Measurements from ENCODE around the gene UBE2QL1.

UBE2QL1 gene

DNA sequence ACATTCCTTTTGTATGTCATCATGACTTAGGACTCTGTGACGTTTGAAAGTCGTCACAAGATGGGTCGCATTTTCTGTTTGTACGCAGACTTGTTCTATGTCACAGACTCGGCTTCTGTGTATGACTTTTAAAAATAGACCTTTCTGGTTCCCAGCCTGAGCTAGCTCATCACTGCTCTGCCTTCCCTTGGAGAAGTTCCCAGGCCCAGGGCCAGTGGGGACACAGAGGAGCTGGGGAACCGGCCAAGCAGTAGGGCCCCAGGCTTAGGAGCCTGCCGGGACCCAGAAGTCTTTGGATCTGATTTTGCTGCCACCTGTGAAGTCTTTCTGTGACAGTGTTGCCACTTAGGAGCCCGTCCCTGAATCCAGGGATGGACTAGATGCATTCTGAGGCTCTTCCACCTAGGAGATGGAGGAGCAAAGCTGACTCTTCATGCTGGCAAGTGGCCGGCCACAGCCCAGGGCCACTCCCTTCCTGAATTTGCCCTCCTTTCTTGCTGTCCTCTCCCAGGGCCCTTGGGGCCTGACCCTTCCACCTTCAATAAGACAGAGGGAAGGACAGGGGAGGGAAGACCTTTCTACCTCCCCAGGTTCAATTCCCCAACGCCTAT is 18.1 kb upstream of the UBE2QL1 start:
- no peak for DNase-seq

GRCh38 chr5:6431214-6432195 is 17.2 kb upstream of the UBE2QL1 start:
- DNase-seq, result no peak

- no peak for DNase-seq
Observed at GRCh38 chr5:6432206-6432605, 16.5 kb upstream of the UBE2QL1 start.

DNA sequence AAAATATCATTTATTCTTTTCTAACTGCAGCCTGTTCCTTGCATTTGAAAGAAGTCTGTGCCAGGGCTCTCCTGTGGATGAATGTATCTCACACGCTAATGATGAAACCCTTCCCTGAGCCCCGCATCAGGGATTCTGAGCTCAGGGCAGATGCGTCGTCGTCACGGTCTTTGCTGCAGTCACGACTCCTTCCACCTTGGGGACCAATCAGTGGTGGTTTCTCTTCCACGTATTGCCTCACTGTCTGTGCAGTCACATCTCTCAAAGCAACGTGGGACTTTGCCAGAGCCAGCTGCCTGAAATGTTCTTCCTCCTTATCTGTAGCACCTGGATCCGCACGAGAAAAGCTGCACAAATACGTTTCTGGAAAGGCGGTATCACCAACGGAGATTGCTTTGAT is 13.9 kb upstream of the UBE2QL1 start:
- no peak for DNase-seq

GRCh38 chr5:6435356-6435755 is 13.3 kb upstream of the UBE2QL1 start:
- DNase-seq, result peak; percentile 3 to 16

GRCh38 chr5:6436715-6437331 is 11.8 kb upstream of the UBE2QL1 start:
- DNase-seq, result no peak

GRCh38 chr5:6439588-6440550 is 8.8 kb upstream of the UBE2QL1 start:
- no peak for DNase-seq

GRCh38 chr5:6442333-6442732 is 6.3 kb upstream of the UBE2QL1 start:
- DNase-seq, result no peak

DNA sequence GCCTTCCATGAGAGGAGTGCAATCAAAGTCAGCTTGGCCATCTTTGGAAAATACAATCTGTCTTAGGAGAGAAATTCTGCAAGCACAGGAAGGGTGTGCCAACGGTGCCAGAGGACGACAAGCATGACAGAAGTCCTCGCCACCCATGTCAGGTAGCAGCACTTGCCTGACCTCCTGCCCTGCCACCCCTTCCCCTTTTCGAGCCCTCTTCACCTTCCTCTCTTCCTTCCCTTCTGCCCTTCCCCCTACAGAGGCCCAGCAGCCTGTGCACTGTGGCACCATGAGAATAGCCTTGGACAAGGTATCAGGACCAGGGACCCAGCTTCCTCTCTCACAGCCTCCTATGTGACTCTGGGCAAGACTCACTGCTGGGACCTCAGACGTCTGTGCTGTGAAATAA is 5.3 kb upstream of the UBE2QL1 start:
- DNase-seq, result no peak

DNA sequence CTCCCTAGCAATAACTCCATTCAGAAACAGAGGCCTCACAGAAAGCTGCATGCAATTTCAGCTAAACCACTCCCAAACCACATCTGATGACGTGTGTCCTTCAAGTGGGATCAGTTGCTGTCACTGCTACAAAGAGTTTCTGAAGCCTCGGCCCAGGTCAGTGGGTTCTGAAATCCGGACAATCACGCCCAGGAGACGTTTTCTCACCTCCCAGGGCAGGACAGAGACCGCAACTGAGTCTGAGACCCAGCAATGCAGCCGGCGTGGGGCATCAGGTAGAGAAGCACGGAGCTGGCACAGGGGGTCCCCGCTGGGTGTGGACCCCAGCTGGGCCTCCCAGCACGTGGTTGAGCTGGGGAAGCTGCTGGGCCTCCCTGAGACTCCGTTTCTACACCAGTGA is 2.6 kb upstream of the UBE2QL1 start:
- DNase-seq, result no peak

DNA sequence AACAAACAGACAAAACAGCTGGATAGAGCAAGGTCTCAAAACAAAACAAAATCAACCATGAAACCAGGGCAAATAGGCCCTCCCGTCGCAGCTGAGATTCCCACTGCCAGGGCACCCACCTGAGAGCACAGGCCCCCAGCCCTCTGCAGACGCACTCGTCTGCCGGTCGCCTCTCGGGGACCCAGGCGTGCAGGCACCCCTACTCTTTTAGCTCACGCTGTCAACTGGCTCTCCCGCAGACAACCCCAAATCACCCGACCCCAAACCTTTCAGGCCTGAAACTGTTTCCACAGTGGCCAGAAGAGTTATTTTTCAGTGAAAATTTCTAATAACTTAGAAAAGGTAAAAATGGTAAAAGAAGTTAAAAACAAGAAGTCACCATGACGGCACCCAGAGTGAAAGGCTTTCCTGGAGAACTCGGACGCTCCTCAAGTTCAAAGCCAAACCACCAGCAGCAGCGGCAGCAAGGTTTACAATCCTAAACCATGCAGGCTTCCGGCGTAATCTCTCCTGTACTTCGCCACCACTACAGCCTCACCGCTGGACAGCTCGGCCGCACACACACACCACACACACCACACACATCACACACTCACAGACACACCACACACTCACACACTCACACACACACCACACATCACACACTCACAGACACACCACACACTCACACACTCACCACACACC is 1.9 kb upstream of the UBE2QL1 start:
- DNase-seq, result no peak

DNA sequence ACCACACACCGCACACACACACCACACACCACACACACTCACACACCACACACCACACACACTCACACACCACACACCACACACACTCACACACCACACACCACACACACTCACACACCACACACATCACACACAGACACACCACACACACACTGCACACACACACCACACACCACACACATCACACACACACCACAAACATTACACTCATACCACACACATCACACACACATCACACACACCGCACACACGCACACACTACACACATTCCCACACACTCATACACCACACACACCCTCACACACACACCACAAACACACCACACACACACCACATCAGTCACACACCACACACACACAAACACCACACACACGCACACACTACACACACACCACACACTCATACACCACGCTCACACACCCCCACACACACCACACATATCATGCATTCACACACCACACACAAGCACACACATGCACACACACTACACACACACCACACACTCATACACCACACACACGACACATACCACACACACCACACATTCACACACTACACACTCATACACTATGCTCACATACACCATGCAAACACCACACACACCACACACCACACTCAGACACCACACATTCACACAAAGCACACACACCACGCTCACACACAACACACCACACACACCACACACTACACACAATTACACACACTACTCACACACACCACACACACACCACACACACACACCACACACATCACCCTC is 1.1 kb upstream of the UBE2QL1 start:
- DNase-seq, result no peak

DNA sequence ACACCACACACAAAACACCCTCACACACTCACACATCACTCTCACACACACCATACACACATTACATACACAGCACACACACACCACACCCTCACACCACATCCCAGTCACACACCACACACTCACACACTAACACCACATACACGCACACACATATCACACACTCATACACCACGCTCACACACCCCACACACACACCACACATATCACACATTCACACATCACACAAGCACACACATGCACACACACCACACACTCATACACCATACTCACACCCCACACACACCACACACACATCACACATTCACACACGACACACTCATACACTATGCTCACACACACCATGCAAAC is 543 bp upstream of the UBE2QL1 start:
- no peak for DNase-seq

DNA sequence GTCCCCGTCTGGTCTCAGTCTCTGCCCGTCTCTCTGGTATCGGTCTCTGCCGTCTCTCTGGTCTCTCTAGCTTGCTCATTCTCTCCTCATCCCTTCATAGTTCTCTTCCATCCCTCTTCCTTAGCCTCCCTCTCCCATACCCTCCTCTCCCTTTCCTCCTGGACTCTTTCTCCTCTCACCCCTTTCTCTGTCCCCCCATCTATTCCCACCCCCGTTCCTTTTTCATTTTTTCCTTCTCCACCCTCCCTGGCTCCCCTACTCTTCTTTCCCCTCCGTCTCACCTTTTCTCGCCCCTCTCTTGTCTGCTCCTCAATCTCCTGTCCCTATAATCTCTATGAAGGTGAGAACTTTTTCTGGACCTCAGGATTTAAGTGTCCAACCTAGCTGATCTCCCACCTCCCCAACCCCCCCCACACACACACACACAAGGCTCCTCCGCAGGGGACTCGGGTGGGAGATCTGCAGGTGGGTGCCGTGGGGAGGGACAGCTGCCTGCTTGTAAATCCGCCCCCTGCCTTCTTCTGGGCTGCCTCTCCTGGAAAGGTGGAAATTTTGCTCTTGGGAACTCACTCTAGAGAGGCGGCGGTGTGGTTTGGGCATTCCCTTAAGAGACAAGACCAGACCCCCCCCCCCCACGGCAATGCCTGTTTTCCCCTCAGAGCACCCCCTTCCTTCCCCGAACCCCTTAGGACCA is 953 bp downstream of the UBE2QL1 start:
- DNase-seq, result no peak

DNA sequence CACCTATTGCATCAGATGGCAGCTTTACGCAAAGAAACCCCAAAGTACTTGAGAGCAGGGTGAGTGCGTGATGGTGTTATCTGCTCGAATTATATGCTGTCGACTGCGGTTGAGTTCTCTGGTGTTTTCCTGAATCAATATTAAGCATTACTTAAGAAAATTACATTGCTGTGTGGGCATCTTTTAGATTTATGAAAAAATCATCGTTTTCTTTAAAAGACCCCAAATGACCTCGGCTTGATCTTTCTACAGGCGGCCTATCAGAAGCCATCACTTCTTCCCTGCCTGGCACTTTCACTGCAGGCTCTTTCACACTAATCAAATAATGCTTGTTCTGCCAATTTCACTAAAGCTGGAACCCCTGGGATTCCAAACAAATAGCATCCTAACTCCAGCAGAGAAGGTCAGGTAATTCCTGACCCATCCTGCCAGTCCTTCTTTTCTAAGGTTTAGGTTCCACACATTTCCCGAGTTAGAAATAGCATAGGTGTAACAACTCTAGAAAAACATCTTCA is 1.7 kb downstream of the UBE2QL1 start:
- DNase-seq, result no peak

GRCh38 chr5:6452622-6453504 is 4.2 kb downstream of the UBE2QL1 start:
- DNase-seq, result no peak

DNA sequence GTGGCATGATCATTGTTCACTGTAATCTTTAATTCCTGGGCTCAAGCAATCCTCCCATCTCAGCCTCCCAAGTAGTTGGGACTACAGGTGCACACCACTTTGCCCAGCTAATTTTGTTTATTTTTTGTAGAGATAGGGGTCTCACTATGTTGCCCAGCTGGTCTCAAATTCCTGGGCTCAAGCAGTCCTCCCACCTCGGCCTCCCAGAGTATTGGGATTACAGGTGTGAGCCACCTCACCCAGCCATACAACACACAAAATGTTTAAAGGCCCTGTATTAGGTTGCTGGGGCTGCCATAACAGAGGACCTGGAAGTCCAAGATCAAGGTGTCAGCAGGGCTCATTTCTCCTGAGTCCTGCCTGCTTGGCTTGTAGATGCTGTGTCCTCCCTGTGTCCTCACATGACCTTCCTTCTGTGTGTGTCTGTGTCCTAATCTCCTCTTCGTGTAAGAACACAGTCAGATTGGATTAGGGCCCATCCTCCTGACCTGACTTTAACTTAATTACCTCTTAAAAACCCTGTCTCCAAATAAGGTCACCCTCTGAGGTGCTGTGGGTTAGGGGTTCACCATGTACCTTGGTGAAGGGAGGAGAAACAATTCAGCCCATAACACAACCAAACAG is 5.4 kb downstream of the UBE2QL1 start:
- DNase-seq, result no peak

- DNase-seq, result no peak
Observed at GRCh38 chr5:6454628-6455053, 6.0 kb downstream of the UBE2QL1 start.
